K562 (cell line): ENCODE measurements around the gene EID2.

Source experiments
- CHD1 ChIP-seq: fragments of 200-600 bp; sonication (generic); IDR thresholded peaks from one replicate; pipeline ENCODE4 v1.6.1; 2012; ENCODE audit warnings: mild to moderate bottlenecking, moderate library complexity, low read length, inconsistent platforms
- CHD4 ChIP-seq: fragments of 200-600 bp; sonication (generic); IDR thresholded peaks from 3 replicates; pipeline ENCODE4 v1.6.1; 2012; ENCODE audit warnings: low read depth, mild to moderate bottlenecking, mixed read lengths, low read length, inconsistent platforms; ENCODE audit not compliant: insufficient read depth, insufficient replicate concordance, poor library complexity, severe bottlenecking
- CREM ChIP-seq: IDR thresholded peaks from 2 replicates; pipeline ENCODE4 v1.6.1; 2014; ENCODE audit warnings: antibody characterized with exemption, low read depth
- ERF ChIP-seq: fragments of 450-650 bp; formaldehyde crosslinking; IDR thresholded peaks from 2 replicates; pipeline ENCODE4 v1.4.0; 2020; ENCODE audit warnings: mild to moderate bottlenecking, mixed read lengths
- FOXK2 ChIP-seq, 2 experiments: fragments of 450-650 bp; IDR thresholded peaks in 1 of 2; conservative IDR thresholded peaks in 1 of 2; 2 replicates each; pipeline ENCODE4 v1.6.1; 2016; ENCODE audit warnings: low read depth in 2 of 2, mild to moderate bottlenecking in 1 of 2
- MAFK ChIP-seq: IDR thresholded peaks from 2 replicates; pipeline ENCODE4 v1.6.1; 2011; ENCODE audit warnings: low read length, improper control_type of control experiment
- POLR2A ChIP-seq: fragments of 450-650 bp; conservative IDR thresholded peaks from 2 replicates; pipeline ENCODE4 v1.6.1; 2016
- SIX5 ChIP-seq, 2 experiments: IDR thresholded peaks; 2 replicates each; pipeline ENCODE4 v1.6.1; 2011; ENCODE audit warnings: low read length in 2 of 2, borderline replicate concordance in 1 of 2, low read depth in 1 of 2, mild to moderate bottlenecking in 1 of 2, moderate library complexity in 1 of 2; ENCODE audit not compliant: insufficient read depth in 1 of 2
- TF ChIP-seq, protein P1 (sequence below): sonication (generic); formaldehyde crosslinking; IDR thresholded peaks from 2 replicates; pipeline ENCODE4 v1.8.1; 2022; ENCODE audit warnings: missing genetic modification reagents
- TF ChIP-seq, protein P2 (sequence below): fragments of 450-650 bp; formaldehyde crosslinking; IDR thresholded peaks from 2 replicates; pipeline ENCODE4 v1.4.0; 2022; ENCODE audit warnings: missing genetic modification characterization

DNA sequence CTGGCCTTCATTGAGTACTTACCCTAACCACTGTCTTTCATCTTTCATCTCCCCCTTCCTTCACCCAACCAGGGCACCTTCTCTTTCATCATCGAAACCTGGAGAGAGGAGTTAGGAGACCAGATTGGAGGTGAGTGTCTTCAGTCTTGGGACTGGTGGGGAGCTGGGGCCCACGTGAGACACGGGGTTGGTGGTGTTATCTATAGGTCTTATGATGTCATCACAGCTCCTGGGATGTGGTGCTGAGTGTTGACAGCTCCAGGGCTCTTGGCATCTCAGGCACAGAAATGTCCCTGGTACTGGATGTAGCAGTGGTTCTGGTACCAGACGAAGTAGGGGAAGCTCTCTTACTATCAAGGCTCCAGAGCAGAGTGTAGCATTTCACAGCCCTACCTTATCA is 39.4 kb downstream of the EID2 start:
- TF ChIP-seq, protein P1, sequence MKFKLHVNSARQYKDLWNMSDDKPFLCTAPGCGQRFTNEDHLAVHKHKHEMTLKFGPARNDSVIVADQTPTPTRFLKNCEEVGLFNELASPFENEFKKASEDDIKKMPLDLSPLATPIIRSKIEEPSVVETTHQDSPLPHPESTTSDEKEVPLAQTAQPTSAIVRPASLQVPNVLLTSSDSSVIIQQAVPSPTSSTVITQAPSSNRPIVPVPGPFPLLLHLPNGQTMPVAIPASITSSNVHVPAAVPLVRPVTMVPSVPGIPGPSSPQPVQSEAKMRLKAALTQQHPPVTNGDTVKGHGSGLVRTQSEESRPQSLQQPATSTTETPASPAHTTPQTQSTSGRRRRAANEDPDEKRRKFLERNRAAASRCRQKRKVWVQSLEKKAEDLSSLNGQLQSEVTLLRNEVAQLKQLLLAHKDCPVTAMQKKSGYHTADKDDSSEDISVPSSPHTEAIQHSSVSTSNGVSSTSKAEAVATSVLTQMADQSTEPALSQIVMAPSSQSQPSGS = no peak
- TF ChIP-seq CHD1 (no peak), CHD4 (no peak), SIX5 (IDR thresholded peaks at IDR 0.05; ENCODE audit: borderline replicate concordance in 1 of 2, insufficient read depth in 1 of 2, low read depth in 1 of 2, low read length in 2 of 2) (no peak), CREM (peak; percentile 48; the same call in 1 of the 2 replicates), ERF (no peak), POLR2A (no peak), MAFK (no peak), FOXK2 (conservative IDR thresholded peaks at IDR 0.05 in 1 of 2, IDR thresholded peaks at IDR 0.05 in 1 of 2; ENCODE audit: low read depth in 2 of 2) (no peak)
- TF ChIP-seq, protein P2, sequence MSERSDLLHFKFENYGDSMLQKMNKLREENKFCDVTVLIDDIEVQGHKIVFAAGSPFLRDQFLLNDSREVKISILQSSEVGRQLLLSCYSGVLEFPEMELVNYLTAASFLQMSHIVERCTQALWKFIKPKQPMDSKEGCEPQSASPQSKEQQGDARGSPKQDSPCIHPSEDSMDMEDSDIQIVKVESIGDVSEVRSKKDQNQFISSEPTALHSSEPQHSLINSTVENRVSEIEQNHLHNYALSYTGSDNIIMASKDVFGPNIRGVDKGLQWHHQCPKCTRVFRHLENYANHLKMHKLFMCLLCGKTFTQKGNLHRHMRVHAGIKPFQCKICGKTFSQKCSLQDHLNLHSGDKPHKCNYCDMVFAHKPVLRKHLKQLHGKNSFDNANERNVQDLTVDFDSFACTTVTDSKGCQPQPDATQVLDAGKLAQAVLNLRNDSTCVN (CRISPR knock-in tag) = no peak
